Skin of body (tissue), 3 donors: Measurements from ENCODE around the gene OTOGL. TPM values are rescaled to one million over a fixed set of nuclear protein-coding genes. Genes with fewer than 3 reads are reported as not detected.

ENCODE experiments used
- DNase-seq: peaks from one replicate; lab custom pipeline; 2025; lab: John Stamatoyannopoulos, UW
- small RNA-seq: library from RNA; depleted of rRNA; stranded (forward); fragments of <200 nt; gene quantifications from one replicate; pipeline ENCODE3, GENCODE V24; 2014; ENCODE audit warnings: low replicate concordance
- total RNA-seq: library from RNA; depleted of rRNA; stranded (reverse); fragments of >200 nt; gene quantifications from one replicate; pipeline ENCODE4 v1.2.3, GENCODE V29; 2014

OTOGL gene
- total RNA-seq, 1 donor from 2014 or later: 0.30 TPM

DNA sequence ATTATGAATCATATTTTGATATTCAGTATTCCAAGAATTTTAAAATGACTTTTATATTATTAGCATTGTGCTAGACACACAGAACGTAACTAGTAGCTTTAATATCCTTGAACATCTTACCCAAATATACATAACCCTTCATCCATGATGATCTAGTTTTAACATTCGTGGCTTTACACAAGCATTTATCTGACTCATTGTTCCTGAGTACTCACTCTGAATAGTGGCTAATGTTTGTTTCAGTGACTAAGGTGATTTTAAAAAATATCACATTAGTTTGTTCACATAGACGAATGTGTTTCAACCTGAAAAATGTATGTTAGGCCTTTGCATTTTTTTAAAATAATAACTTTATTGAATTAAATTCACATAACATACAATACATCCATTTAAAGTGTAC, 264.7 kb downstream of the OTOGL start:
- no peak for DNase-seq

DNA sequence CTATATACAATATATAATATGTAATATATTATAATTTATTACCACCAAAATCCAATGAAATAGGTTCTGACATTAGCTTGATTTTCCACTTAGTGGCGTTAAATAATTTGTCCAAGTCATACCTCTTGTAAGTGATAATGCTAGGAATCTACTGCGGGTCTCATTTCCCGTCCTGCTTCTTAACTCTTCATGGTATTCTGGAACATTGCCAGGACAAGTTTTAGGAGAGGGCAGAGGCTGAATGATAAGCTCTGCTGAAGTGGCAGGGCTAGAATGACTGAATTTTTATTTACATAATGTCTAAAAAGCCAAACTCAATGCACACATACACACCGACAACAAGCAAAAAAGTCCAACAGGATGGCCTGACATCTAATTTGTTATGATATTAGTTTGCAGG, 274.3 kb downstream of the OTOGL start:
- DNase-seq: no peak

DNA sequence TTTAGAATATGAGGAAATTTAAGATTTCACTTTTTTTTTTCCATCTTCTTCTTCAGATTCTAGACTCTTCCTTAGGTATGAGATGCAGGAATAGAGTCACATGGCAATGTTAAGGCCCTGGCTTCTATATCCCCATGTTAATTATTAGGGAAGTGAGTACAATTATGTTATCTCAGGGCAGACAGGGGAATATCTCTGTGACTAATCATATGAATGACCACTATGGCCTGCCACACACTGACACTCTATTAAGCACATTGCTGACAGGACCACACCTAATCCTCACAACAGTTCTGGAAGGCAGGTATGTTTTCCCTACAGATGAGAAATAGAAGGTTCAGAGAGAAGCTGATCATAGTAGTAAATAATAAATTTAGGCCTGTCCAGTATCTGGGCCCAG, 275.3 kb downstream of the OTOGL start:
- no peak for DNase-seq

DNA sequence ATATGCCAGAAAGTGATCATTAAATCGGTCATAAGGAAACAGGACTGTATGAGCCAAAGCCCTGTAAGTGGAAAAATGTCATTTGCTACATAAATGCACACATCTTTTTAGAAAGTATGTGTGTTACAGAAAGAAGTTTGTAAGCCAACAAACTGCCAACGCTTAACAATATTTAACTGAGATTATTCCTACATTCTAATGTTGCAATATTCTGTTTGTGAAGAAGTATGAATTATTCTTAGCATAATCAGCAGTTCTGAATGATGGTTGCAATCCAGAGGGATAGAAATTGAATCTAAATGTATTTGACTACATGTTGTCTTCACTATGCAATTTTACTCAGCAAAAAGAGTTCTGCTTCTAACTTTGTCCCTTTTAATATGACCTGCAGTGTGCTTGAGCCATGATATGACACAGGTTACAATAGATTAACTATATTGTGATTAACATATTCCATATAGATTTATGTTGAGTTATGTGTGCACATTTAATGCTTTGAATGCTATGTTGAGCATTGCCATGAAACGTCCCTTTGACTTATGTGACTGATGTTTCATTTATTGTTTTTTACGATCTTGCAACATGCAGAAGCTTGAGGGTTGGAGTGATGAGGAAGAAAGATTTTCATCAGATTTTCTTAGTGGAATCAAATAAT, 277.9 kb downstream of the OTOGL start:
- DNase-seq: no peak

DNA sequence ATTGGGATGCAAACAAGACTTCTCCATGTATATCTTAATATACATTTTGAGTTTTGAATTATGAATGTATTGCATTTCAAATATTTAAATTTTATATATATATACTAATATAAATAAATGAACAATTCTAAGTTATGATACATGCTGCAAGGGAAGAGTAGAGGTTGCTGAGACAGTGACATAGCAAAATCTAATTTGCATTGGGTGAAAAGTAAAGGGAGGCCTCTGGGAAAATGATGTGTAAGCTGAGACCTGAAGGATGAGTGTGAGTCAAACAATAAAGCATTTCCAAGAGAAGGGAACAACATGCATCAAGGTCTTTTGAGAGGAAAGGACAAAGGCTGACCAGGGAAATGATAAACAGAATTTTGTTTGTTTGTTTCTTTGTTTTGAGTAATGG, 281.8 kb downstream of the OTOGL start:
- no peak for DNase-seq

DNA sequence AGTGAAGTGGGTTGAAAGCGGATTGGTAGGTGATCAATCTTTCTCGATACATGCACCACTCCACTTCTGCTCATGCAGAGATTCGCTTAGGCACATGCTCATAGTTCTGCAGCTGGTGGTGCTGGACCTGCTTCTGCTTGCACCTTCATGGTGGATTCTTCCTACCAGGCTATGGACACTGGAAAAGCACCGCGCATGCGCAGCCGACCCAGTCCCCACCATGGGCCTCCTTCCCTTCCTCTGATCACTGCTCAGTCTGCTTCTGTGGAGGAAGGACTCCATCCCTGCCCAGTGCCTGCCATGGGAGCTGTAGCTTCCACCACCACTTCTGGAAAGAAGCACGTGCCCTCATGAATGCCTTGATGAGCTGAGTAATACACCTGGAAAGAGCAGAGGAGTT, 282.9 kb downstream of the OTOGL start:
- no peak for DNase-seq

DNA sequence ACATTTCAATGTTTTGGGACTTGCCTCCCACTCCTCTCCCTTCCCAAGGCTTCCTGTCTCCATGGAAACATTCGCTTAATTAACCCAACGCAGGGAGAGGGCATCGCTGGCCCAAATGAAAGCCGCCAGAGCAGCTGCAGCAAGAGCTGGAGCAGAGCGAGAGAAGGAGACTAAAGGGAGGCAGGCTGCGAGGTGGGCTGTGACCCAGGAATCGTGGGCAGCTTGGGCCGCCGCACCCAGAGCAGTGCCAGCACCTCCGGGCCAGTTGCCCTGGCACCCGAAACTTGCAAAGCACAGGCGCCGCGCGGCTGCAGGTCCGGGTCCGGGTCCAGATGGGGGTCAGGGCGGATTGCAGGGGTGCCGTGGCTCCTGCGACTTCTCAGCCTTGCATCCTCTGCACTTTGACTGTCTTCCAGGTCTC, 301.2 kb downstream of the OTOGL start:
- no peak for DNase-seq

DNA sequence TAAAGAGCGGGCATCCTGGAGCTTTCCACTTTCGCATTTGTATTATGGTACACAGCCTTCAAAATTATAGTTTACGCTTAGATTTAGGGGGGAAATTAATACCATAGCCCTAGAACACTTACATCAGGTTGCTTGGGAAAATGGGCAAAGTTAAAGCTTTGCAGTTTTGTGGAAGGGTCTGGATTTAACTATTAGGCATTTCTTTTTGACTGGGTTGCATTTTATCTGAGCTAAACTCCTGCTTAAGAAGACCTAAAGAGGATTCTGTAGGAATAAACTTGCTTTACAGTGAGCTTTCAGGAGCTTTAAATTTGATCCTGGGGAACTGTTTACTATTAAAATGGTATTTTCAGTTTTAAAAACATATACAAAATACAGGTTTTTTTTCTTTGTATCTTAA, 301.9 kb downstream of the OTOGL start:
- DNase-seq: no peak

DNA sequence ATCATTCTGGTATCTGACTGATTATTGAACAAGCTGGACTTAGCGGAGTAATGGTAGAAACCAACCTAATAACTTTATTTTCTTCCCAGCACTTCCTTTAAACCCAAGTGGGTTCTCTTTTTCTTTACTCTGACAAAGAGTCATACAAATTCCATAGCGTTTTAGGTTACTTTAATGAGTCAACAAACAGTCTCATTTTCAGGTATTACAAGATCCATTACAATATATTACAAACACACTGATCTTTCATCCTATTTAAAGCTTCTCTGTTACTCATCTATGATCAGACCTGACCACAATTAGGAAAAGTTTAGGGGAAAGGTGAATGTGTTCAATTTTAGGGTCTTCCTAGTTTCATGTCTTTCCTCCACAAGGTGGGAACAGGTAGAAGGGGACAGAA, 305.3 kb downstream of the OTOGL start:
- no peak for DNase-seq

DNA sequence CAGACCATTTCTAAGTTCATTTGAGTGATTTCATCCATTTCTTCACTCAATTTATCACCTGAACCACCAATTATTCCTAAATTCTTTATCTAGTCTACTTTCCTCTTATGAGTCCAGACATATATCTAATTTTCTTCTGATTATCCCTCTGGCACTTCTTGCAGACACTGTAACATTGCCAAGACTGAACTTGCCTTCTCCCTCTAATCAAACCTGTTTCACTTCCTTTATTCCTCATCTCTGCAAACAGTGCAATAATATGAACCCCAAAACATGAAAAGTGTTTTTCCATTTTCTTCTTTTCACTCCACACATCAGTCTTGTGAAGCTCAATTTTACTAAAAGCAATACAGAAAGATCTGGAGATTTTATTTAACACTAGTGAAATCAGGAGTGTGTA, 306.9 kb downstream of the OTOGL start:
- no peak for DNase-seq

DNA sequence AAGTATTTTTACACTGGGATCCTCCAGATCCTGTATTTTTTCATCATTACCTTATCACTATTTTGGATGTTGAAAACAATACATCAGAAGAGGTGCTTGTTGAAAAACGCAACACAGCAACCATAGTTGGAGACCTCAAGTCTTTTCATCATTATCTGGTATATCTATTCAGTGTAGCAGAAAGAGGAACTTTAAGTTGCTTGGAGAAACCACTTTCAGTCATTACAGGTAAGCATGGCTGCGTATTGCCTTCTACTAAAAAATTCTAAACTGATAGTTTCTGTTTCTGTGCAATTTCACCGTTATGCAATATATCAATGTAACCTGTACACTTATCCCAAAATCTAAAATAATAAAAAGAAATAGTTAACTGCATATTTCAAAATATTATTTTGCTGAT, 312.4 kb downstream of the OTOGL start:
- no peak for DNase-seq

DNA sequence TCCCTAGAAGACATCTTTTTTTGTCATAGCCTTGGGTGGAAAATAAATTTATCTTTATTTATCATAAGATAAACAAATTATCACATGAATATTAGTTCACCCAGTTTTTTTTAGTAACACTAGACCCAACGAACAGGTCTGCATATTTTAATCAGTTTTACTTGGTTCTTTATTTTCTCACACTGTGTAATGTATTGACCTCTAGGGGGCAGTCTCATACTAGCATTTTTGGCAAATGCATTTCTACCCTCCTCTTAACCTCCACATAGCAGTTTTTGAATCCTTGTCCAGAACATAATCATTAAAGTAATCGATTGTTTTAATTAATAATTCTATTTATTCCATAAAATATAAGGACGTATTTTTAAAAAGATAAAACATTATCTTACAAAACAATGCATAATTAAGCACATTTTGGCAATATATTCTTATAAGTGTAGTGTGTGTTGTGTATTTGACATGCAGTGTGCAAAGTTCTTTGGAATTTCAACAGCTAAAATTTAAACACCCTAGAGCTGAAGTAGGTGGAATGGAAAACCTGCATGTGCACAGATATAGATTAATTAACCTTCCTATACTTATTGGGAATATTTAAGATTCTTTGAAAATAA, 313.1 kb downstream of the OTOGL start:
- DNase-seq: peak; percentile 15

DNA sequence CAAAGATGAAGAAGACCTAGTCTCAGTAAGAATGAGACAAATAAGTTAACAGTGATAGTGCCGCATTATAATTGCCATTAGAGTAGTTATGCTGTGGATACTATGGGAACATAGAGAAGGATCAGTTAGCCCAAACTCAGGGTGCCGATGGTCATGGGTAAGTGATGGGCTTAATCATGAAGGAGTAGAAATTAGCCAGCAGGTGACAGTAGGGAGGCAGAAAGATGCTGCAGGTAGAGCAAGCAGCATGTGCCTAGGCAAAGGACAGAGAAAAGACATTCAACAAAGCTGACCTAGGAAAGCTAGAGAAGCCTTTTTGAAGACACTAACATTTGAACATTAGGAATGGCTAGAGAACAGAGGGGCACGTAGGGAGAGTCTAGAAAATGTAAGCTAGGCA, 314.1 kb downstream of the OTOGL start:
- no peak for DNase-seq

DNA sequence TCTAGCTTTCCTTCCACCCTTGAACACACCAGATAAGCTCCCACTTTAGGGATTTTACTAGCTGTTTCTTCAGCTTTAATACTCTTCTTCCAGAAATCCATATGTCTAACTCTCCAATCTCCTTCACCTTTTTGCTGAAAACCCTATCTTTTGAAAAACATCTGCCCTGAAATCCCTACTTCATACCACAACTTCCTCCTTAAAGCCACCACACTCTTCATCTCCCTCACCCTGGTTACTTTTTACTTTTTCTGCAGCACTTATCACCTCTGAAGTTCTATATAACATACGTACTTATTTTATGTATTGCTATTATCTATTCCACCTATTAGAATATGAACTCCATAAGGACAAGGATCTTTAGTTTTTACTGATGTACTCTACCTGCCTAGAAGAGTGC, 316.1 kb downstream of the OTOGL start:
- DNase-seq: no peak

DNA sequence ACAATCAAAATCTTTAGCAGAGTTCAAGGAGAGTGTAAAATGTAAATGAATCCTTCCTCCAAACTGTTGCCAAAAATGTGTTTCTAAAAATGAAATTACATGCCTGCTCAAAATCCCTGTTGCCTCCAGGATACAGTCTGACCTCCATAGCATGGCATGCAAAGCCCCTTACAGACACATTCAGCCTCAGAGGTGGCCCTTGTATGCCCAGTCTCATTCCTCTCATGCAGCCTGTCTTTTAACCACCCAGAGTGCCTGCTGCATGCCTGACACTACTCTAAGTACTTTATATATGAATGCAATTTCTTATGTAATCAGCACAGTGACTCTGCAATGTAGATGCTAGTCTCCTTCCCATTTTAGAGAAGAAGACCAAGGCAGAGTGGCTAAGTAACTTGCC, 320.3 kb downstream of the OTOGL start:
- no peak for DNase-seq

DNA sequence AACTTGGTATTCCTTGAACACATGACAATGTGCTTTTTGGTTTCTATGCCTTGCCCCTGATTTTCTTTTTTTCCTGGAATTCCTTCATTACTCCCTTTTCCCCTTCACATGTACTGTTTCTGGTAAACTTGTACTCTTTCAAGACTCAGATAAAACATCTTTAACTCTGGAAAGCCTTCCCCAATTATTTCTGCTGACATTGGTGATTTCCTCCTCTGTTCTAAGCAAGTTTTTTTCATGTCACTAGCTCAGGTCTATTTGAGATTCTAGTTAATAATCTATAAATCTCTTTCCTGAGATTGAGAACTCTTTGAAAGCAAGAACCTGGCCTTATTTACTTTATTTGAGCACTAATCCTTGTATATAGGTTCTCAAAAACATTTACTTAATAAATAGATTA, 320.7 kb downstream of the OTOGL start:
- no peak for DNase-seq

DNA sequence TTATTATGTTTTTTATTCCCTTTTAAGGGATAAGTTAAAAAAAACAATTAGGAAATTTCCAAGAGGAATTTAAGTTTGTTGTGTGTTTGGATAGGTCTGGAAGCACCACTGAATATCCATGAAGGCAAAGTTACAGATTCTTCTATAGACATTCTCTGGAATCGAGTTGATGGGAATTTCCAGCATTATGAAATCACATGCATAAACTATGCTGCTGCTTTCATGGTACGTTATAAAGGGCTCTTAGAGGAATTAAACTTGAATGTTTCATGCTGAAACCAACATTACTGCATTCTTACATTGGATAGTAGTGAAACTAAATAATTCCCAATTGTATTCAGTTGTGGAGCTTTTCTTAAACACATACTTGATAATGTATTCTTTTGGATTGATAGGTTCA, 323.2 kb downstream of the OTOGL start:
- DNase-seq: no peak

Small RNAs within 50 kb of the gene (small RNA-seq; reads per million reads assigned to genes)
- gene RN7SKP261: not detected
- gene RNU7-106P: not detected

Other genes with a start within 250 kb of the OTOGL start
- gene PPP1R12A, start 164.4 kb upstream of the OTOGL start, total RNA-seq: 169 TPM